Lower lobe of right lung (tissue), 2 donors: ENCODE results near the gene EFCAB8. TPM values are rescaled to one million over a fixed set of nuclear protein-coding genes. Genes with fewer than 3 reads are reported as not detected.
A peak's percentile ranks its signal among the peaks of the same experiment; 100 is the strongest.
"Not testable (repeated sequence)": the region's sequence is repeated elsewhere in the genome, so short reads cannot be mapped to it uniquely, and the experiment has no call there.

Source experiments
- ATAC-seq, 2 donors: fragments of 200-7000 bp; cut with Tn5 transposase; one replicate each; pipeline ENCODE4 v1.9.1; 2020 to 2022; ENCODE audit warnings: mild to moderate bottlenecking in 2 of 2, moderate library complexity in 2 of 2
- DNase-seq: peaks from one replicate; pipeline ENCODE4 v3.0.0-alpha.2; 2020
- H3K27ac ChIP-seq: fragments of 200-600 bp; one replicate; pipeline ENCODE4 v1.8.0; 2022
- H3K27me3 ChIP-seq: fragments of 200-600 bp; one replicate; pipeline ENCODE4 v1.8.0; 2022; ENCODE audit warnings: low read depth
- H3K36me3 ChIP-seq: fragments of 200-600 bp; one replicate; pipeline ENCODE4 v1.8.0; 2022; ENCODE audit warnings: mild to moderate bottlenecking
- H3K4me1 ChIP-seq: fragments of 200-600 bp; one replicate; pipeline ENCODE4 v1.8.0; 2022
- H3K4me3 ChIP-seq: fragments of 200-600 bp; one replicate; pipeline ENCODE4 v1.8.0; 2022; ENCODE audit warnings: mild to moderate bottlenecking
- H3K9me3 ChIP-seq: fragments of 200-600 bp; one replicate; pipeline ENCODE4 v1.8.0; 2022
- intact Hi-C: fragments of 100-400 bp; cut with DNase I; formaldehyde crosslinking; loops from one replicate; pipeline ENCODE4 v1.11.0; 2022
- total RNA-seq: library from RNA; stranded (reverse); fragmentation: NEBNext Ultra II Directional; extraction: Animal tissue kit (Norgen Biotek cat#: 25700); gene quantifications from one replicate; pipeline ENCODE4 v1.2.1, GENCODE V29; 2021
- TF ChIP-seq, protein P1 (sequence below): fragments of 200-600 bp; IDR thresholded peaks from one replicate; pipeline ENCODE4 v1.8.0; 2022; ENCODE audit warnings: antibody characterized with exemption, mild to moderate bottlenecking
- donor health status: DM: no; HTN: yes; CAD: no; lungs with severe emphysema.

The EFCAB8 gene
- total RNA-seq, 1 donor from 2014 or later, result 0.30 TPM

DNA sequence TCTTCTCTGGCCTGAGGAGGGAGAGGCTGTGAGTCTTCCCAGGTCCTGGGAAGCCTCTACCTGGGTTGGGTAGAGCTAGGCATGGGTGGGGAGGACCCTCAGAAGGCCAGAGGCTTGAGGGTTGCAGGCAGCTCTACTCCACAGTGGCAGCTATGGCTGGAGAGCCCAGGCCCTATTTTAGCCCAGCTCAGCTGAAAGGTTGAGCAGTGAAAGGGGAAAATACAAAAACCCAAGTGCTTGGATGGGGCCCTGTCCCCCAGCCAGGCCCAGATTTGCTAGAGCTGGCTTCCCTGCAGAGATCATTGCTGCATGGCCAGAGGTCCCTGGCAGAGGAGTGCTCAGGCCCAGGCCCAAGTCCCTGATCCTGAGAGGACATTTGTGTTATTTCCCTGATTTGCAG lies 99.9 kb downstream of the EFCAB8 start:
- no peak for DNase-seq
- no peaks in the 10 kb centered on the region for H3K4me1 ChIP-seq
- peaks cover 9% of the 10 kb centered on the region for H3K9me3 ChIP-seq
- no peak overlapping the region for H3K4me3 ChIP-seq
- no peak overlapping the region for H3K27ac ChIP-seq
- H3K36me3 ChIP-seq, result no peaks in the 10 kb centered on the region
- TF ChIP-seq, protein P1, sequence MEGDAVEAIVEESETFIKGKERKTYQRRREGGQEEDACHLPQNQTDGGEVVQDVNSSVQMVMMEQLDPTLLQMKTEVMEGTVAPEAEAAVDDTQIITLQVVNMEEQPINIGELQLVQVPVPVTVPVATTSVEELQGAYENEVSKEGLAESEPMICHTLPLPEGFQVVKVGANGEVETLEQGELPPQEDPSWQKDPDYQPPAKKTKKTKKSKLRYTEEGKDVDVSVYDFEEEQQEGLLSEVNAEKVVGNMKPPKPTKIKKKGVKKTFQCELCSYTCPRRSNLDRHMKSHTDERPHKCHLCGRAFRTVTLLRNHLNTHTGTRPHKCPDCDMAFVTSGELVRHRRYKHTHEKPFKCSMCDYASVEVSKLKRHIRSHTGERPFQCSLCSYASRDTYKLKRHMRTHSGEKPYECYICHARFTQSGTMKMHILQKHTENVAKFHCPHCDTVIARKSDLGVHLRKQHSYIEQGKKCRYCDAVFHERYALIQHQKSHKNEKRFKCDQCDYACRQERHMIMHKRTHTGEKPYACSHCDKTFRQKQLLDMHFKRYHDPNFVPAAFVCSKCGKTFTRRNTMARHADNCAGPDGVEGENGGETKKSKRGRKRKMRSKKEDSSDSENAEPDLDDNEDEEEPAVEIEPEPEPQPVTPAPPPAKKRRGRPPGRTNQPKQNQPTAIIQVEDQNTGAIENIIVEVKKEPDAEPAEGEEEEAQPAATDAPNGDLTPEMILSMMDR, result no peak
- H3K27me3 ChIP-seq, result peaks cover 5% of the 10 kb centered on the region
- no peak for ATAC-seq
- intact Hi-C loops, result no loop called here

DNA sequence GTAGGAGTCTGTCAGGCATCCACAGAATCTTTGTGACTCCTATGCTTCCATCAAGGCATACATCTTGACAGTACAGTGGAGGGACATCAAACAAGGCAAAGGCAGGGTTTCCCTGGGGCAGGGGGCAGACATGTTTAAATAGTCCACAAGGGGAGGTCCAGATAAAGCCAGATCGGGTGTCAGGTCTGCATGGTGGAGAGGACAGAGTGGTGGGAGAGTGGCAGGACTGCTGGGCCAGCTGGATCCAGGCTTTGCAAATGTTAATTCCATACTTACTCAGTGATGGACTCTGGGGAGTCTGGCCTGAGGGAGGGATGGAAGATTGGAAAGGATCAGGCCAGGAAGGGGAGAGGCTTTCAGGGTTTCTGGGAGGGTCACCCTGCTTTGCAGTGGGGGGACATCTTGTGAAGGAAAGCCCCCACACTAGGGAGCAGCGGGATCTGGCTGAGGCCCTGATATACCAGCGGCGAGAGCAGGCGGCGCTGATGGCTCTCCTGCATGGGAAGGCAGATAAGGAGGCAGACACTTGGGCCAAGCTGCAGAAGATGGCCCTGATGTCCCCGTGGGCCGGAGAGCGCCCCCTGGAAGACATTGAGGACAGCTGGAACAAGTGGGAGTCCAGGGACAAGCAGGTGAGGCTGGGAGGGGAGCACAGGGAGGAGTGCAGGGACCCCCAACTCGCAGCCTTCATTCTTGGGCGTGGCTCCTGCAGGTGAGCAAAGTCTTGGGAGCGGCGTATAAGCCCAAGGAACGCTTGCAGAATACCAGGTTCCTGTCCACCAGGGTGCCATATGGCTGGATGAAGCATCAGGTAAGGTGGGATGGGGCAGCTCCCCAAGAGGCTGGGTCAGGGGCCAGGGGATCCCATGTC lies 100.9 kb downstream of the EFCAB8 start:
- Histone ChIP-seq H3K4me1 (no peaks in the 10 kb centered on the region), H3K9me3 (peaks cover 9% of the 10 kb centered on the region), H3K27me3 (peaks cover 6% of the 10 kb centered on the region), H3K4me3 (no peak overlapping the region), H3K27ac (no peak overlapping the region), H3K36me3 (no peaks in the 10 kb centered on the region)
- intact Hi-C loops, result no loop called here
- TF ChIP-seq, protein P1, result no peak
- ATAC-seq (no peak), DNase-seq (no peak)

GRCh38 chr20:32960222-32960518 lies 101.4 kb downstream of the EFCAB8 start:
- H3K36me3 ChIP-seq, result no peaks in the 10 kb centered on the region
- peak in 1 of 2 donors; percentile 11 for ATAC-seq
- no peak overlapping the region for H3K4me3 ChIP-seq
- no peak overlapping the region for H3K27ac ChIP-seq
- H3K27me3 ChIP-seq, result peaks cover 6% of the 10 kb centered on the region
- no peaks in the 10 kb centered on the region for H3K4me1 ChIP-seq
- intact Hi-C loops, result no loop called here
- DNase-seq, result no peak
- peaks cover 9% of the 10 kb centered on the region for H3K9me3 ChIP-seq
- TF ChIP-seq, protein P1, result no peak

DNA sequence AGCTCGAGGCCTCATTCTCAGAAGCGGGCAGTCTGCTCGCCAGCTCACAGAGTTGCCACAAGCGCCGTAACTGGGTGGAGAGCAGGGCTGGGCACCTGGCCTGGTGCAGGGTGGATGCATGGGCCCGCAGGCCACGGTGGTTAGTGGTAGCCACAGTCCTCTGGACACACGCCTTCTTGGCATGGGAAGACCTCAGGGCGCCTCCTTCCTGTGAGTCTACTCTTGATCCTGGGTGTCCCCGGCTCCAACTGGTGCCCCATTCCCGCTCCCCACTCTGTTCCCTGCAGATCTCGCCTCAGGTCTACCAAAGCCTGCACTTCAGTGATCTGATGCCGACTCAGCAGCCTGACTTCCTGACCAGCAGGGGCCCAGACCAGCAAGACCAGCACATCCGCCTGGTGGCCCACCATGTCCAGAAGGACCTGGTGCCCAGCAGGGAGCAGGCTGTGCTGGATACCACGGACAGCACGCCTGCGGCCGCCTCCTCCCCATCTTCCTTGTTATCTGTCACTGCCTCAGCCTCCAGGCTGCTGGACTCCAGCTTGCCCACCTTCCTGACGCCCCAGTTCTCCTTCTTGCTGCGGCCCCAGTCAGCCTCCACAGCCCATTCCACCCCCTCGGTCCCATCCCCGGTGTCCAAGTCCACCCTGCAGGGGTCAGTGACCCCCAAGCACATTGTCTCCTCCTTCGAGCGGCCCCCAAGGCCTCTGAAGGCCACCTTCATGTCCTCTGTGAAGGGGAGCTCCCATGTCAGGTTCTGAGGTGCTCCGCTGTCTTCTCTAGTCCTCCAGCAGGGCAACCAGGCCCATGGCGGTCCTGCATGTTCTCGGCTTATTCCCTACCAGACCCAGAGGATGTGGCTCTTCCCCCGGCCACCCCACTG lies 102.4 kb downstream of the EFCAB8 start:
- no peak for DNase-seq

DNA sequence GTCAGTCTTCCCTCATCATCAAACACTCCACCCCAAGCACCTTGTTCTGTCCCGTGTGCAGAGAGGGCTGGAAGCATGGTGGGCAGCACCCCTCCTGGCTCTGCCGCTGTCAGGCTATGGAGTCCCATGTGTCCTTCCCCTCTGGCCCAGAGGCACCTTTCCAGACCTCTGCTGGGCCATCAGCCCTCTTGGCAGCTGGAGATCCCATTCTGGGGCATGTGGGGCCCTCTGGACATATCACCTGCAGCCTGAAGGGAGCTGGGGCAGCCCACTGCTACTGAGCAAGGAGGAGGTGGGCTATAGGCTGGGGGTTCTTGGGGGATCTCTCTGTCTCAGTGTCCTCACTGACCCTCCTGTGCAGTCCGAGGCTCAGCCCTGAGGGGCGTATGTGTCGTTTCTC lies 103.3 kb downstream of the EFCAB8 start:
- intact Hi-C loops, result no loop called here
- TF ChIP-seq, protein P1, result no peak
- Histone ChIP-seq H3K27me3 (peaks cover 6% of the 10 kb centered on the region), H3K4me3 (no peak overlapping the region), H3K36me3 (no peaks in the 10 kb centered on the region), H3K4me1 (no peaks in the 10 kb centered on the region), H3K9me3 (no peaks in the 10 kb centered on the region), H3K27ac (no peak overlapping the region)
- DNase-seq (no peak), ATAC-seq (no peak)

More for the DNA sequence above, 102.4 kb downstream of the EFCAB8 start:
- TF ChIP-seq, protein P1, result no peak
- intact Hi-C loops, result no loop called here
- no peak overlapping the region for H3K27ac ChIP-seq
- no peak overlapping the region for H3K4me3 ChIP-seq
- H3K4me1 ChIP-seq, result no peaks in the 10 kb centered on the region
- H3K36me3 ChIP-seq, result no peaks in the 10 kb centered on the region
- H3K27me3 ChIP-seq, result peaks cover 6% of the 10 kb centered on the region
- ATAC-seq, result no peak
- H3K9me3 ChIP-seq, result peaks cover 8% of the 10 kb centered on the region

DNA sequence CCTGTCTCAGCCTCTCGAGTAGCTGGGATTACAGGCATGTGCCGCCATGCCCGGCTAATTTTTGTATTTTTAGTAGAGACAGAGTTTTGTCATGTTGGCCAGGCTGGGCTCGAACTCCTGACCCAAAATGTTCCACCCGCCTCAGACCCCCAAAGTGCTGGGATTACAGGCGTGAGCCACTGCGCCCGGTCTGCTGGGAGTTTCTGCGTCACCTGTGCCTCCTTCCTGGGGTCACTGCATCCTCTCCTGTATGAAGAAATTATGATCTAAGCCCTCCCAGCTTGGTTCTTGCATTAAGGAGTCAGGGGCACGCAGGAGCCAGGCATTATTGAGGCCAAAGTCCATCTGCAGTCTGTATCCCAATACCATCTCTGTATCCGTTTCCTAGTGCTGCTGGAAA lies 103.9 kb downstream of the EFCAB8 start:
- H3K36me3 ChIP-seq, H3K27me3 ChIP-seq, H3K4me3 ChIP-seq, H3K9me3 ChIP-seq, H3K27ac ChIP-seq, H3K4me1 ChIP-seq, ATAC-seq, intact Hi-C loops, DNase-seq: not testable (repeated sequence)
